Activated T-cell treated with anti-CD3 and anti-CD28 coated beads for 4 hours (primary cell): ENCODE results near the gene PXYLP1.

Source experiments
- DNase-seq: peaks from one replicate; pipeline ENCODE4 v3.0.0-alpha.2; 2020

PXYLP1 gene

DNA sequence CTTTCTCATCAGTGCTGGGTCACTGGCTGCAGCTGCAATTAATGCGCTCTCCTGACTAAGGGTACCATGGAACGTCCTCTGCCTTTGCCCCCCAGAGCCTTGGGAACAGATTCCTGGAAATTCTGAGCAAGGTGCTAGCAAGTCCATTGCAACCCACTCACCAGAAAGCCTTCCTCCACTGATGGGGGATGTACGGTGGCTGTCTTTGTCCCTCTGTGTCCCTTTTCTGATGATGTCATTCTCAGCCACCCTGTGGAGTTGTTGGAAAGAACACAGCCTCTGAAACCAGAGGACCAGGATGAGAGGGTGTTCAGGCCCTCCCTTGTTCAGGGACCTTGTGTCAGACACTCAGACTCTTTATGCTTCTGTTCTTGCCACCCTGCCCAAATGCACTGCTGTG lies 98.6 kb downstream of the PXYLP1 start:
- no peak for DNase-seq

GRCh38 chr3:141330718-141331376 lies 99.2 kb downstream of the PXYLP1 start:
- DNase-seq = no peak

DNA sequence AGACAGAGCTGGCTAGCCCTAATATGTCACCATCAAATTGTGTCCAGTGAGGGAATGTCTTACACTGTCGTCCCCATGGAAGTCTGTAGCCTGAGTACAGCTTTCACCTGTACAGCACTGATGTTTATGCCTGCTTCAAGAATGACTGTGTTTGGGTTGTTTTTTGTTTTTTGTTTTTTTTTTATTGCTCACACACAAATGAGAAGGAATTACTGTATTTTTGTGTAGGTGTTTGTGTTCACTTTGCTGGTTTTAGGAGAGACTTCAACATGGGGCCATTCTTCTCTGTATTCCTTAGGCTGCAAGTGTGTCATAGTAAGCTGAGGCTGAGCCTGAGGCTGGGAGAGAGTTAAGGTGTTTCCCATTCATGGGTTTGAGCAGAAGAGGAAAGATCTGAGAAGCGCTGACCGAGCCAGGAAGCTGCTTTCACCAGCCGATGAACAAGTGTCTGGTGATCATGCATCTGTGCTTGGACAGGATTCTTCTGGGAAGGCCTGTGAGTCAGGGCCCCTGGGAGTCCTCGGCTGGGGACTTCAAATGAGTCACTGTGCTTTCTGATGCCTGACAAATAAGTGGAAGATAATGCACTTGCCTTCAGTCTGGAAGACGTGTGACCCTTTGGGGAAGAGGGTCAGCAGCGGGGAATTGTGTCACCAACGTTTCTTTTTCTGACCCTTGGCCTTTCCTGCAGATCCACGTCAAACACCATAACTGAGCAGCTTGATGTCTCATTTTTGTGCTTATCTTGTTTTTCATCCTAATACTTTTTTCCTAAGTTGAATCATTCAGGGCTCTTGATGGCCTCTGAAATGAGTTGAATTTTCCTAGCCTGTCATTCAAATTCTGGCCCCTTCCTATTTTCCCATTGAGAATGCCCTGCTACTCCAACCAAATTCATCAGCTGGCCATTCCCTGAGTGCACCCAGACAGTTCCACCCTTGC lies 100.0 kb downstream of the PXYLP1 start:
- no peak for DNase-seq

DNA sequence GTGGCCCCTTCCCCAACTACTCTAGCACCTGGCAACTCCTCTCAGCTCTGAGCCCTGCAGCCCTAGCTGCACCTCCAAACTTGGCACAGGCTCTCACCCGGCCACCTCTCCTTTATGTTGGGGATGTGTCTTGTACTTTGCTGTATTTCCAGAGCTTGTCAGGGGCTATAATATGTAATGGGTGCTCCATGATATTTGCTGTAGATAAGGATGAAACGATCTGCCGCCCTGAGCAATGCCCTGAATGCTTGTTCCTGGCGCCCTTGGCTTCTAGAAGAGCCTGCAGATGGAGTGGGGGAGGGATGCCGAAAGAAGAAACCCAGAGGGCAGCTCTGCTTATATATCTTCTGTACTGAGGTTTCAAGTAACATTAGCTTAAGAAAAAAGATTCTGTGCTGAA lies 100.8 kb downstream of the PXYLP1 start:
- no peak for DNase-seq

DNA sequence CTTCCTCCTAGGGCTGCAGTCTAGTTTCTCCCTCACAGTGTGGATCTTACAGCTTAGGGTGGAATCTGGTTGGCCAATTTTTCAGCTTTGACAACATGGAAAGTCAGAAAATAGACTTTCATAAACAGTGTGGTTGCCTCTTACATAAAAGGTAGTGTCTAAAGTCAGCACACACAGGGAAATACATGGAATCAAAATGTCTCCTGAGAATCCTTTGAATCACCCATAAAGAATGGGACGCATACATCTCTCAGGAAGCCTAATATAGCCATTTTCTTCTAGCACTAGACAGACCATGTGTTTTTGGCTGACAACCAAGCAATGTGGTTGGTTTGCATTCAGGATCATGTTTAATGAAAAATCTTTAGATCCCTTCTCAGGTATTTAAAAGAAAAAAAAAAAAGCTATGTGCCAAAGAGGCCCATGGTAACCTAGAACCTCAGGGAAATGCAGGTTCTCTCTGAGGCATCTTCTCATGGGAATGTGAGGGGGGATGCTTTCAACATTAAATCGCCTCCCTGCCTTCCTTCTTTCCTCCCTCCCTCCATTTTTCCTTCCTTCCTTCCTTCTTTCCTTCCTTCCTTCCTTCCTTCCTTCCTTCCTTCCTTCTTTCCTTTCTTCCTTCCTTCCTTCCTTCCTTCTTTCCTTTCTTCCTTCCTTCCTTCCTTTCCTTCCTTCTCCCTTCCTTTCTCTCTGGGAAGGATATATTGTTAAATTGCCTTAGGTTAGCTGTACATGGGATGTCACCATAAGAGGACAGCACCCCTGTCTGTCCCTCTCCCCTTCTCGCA lies 102.4 kb downstream of the PXYLP1 start:
- no peak for DNase-seq

- no peak for DNase-seq
Measured at GRCh38 chr3:141334627-141335250, 103.1 kb downstream of the PXYLP1 start.

DNA sequence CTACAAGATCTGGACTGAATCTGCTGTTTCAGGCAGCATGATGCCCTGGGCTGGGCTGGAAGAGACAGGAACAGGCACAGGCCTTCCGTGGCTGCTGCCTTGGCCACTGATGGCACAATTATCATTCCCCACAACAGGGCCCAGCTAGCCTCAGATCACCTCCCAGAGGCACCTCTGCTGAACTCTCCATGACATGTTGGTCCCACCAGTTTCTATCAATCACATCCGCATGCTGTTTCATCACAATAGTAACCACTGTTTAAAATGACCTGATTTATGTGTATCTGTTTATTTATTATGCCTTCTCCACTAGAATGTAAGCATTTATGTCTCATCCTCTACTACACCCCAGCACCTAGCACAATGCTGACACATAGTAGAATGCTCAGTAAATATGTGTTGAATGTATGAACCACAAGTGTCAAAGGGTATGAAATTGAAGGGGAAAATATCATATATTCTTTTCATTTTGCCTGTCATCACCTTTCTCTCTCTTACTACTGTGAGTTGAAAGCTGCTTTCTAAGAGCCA lies 104.0 kb downstream of the PXYLP1 start:
- DNase-seq = no peak

DNA sequence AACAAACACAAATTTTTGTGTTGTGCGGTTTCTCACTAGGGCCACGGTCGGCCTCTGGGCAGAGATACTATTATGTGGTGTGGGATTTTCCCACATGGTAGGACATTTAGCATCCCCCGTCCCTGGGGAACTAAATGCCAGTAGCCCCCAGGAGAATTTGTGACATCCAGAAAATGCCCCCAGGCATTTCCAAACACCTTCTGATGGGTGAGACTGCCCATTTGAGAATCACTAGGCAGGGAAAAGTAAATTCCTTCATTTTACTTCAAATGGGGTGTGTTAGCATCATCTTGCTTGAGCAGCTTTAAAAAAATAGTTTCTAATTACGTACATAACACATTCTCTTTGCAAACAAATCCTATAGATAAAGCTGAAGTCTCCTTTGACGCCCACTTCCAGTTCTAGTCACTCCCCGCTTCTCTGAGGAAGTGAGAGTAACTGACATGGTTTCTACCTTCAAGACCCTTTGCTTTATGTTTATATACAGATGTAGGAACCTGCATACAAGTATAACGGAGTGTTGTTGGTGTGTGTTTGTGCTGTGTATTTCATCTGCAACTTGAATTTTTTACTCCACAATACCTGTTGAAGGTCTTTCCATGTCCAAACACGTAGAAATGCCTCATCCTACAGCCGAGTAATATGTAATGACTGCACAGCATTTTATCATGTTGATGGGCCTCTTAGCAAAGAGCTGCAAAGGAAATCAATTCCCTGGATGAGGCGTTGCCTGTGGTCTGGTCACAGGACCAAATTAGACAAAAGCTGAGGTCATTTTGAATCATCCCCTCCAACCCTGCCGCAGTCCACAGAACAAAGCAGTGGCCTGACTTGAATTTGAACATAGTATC lies 105.3 kb downstream of the PXYLP1 start:
- DNase-seq = no peak

DNA sequence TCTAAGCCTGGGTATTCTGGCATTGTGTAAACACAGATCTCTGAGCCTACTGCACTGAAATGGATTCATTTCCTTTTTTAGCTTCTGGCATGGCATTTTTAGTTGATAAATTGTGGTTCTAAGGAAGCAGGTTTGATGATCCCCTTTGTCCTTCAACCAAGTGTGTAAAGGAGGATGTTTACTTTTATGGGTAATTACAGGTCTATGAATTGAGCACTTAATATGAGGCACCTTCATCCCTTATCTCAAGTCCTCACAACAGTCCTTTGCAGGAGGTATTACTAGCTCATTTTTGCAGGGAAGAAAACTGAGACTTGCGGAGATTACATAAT lies 105.9 kb downstream of the PXYLP1 start:
- DNase-seq = no peak

- no peak for DNase-seq
Measured at GRCh38 chr3:141337991-141338390, 106.4 kb downstream of the PXYLP1 start.

DNA sequence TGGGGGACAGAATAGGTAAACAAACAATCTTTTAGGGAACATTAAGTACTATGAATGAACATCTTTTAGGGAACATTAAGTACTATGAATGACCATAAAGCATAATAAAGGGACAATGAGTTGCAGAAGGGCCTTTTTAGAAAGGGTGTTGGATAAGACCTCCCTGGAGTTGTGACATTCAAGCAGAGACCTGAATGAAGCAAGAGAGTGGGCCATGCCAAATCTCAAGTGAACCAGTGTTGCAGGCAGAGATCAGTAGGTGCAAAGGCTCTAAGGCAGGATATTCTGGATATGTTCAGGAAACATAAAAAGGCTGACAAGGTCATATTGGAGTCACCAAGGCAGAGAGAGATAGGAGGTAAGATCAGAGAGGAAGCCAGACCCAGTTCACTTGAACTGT lies 107.3 kb downstream of the PXYLP1 start:
- no peak for DNase-seq

DNA sequence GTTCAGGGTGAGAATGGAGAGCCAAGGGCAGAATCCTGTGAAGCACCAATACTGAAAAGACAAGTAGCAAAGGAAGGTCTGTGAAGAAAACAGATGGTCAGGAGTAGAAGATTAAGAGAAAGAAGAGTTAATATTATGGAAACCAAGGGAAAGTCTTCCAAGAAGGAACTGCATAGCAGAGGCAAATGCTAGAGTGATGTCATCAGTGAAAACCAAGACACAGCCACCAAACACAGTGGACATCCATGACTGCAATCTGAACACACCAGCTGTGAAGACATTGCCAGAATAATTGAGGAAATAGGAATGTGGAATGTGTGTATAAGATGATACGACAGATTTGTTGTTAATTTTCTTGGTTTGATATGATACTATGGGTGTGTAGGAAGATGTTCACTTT lies 109.9 kb downstream of the PXYLP1 start:
- DNase-seq = no peak

- no peak for DNase-seq
Measured at GRCh38 chr3:141342386-141342785, 110.8 kb downstream of the PXYLP1 start.

GRCh38 chr3:141343077-141343476 lies 111.5 kb downstream of the PXYLP1 start:
- no peak for DNase-seq

DNA sequence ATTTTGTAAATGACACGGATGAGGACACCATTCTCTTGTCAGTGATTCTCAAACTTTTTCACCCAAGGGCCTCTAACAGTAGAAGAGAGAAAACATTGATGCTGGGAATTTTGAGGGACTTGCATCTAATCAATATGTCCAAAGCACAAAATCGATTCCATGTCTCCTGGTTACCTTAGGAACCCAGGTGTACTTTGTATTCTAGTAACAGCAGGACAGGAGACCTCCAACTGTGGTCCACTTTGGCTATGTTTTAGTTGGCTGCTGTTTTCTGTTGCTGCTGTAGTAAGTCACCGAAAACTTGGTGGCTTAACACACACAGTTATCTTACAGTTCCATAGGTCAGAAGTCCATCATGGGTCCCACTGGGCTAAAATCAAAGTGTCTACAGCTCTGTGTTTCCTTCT lies 112.2 kb downstream of the PXYLP1 start:
- no peak for DNase-seq
